Measurements from ENCODE around the gene VSIR.

VSIR gene

GRCh38 chr10:71735709-71736569, 37.4 kb downstream of the VSIR start:
- DNase-seq (ENCODE audit: extremely low read depth in 1 of 2, low read depth in 1 of 2), result peak in 1 of 2 donors; percentile 59

DNA sequence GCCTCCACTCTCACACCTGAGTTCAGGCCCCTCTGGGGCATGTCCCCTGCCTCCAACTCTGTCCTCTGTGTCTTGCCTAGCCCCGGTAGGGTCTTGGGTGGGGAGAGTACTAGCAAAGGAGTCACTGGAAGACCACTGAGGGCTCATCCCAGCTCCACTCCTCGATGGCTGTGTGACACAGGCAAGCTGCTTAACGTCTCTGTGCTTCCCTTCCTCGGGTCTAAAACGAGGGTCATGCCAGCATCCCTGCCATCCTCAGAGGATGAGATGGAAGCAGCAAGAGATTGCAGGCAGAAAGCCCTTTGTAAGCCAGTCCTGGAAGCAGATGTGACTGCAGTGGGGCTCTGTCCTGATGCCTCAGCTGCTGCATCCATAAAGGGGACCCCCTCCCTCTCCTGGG, 38.5 kb downstream of the VSIR start:
- no peak for DNase-seq (ENCODE audit: extremely low read depth in 1 of 2, low read depth in 1 of 2)

GRCh38 chr10:71731791-71732190, 41.5 kb downstream of the VSIR start:
- DNase-seq (ENCODE audit: extremely low read depth in 1 of 2, low read depth in 1 of 2), result no peak

- no peak for DNase-seq (ENCODE audit: extremely low read depth in 1 of 2, low read depth in 1 of 2)
Measured at GRCh38 chr10:71729161-71729636, 44.1 kb downstream of the VSIR start.

- DNase-seq (ENCODE audit: extremely low read depth in 1 of 2, low read depth in 1 of 2), result no peak
Measured at GRCh38 chr10:71727738-71728737, 45.3 kb downstream of the VSIR start.

- no peak for DNase-seq (ENCODE audit: extremely low read depth in 1 of 2, low read depth in 1 of 2)
Measured at GRCh38 chr10:71727105-71727737, 46.1 kb downstream of the VSIR start.

GRCh38 chr10:71726580-71727104, 46.7 kb downstream of the VSIR start:
- DNase-seq (ENCODE audit: extremely low read depth in 1 of 2, low read depth in 1 of 2), result peak in 1 of 2 donors; percentile 66

DNA sequence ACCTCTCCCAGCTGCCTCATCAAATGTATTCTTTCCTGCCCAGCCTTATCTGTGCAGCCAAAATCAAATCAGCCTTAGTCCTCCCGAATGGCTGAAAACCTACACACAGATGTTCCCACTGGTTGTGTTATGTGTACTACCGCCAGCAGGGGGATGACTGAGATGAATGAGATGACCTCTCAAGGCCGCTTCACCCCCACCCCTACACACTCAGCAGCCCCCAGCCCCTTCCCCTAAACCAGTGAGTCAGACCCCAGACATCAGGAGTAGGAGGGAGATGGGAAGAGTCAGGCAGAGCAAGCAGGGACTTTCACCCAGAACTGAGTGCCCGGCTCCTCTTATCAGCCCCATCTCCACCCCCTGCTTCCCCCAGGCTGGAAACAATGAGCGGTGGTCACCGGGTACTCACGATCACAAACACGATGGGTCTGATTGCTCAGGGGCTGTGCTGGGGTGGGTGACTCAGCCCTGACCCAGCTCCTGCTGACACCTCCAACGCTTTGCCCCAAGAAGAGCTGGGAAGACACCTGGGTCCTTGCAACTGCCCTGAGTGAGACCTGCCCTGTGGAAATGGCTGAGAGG, 47.2 kb downstream of the VSIR start:
- DNase-seq (ENCODE audit: extremely low read depth in 1 of 2, low read depth in 1 of 2), result peak; percentile 69 to 88

DNA sequence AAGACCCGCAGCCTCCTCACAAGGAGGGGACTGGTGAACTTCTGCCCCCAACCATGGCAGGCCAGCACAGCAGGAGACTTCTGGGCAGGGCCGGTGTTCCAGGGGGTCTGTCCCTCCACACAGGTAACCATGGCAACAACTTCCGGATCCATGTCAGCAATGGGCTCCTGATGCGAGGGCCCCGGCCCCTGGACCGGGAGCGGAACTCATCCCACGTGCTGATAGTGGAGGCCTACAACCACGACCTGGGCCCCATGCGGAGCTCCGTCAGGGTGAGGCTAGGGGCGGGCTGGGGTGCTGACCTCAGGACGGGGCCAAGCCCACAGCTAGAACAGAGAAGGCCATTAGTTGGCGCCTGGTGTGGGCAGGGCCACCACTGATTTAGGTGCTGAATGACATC, 48.1 kb downstream of the VSIR start:
- no peak for DNase-seq (ENCODE audit: extremely low read depth in 1 of 2, low read depth in 1 of 2)

GRCh38 chr10:71724539-71724938, 48.8 kb downstream of the VSIR start:
- DNase-seq (ENCODE audit: extremely low read depth in 1 of 2, low read depth in 1 of 2), result no peak

DNA sequence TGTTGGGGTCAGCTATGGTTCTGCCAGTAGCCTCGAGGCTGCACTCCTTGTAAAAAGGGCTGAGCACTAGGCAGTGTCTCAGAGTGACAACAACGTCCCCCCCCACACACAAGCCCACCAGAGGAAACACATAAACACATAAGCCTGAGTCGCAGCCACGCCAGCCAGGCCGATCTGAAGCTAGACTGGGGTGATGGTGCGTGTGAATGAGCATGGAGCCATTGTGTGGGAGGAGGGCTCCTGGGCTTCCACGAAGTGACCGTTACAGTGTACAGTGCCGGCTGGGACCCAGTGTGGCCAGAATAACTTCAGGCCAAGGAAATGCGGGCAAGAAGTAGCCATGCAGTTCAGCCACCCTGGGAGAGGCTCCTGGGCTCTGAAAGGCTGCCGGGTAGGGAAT, 50.0 kb downstream of the VSIR start:
- DNase-seq (ENCODE audit: extremely low read depth in 1 of 2, low read depth in 1 of 2), result no peak

GRCh38 chr10:71722849-71723248, 50.5 kb downstream of the VSIR start:
- no peak for DNase-seq (ENCODE audit: extremely low read depth in 1 of 2, low read depth in 1 of 2)

DNA sequence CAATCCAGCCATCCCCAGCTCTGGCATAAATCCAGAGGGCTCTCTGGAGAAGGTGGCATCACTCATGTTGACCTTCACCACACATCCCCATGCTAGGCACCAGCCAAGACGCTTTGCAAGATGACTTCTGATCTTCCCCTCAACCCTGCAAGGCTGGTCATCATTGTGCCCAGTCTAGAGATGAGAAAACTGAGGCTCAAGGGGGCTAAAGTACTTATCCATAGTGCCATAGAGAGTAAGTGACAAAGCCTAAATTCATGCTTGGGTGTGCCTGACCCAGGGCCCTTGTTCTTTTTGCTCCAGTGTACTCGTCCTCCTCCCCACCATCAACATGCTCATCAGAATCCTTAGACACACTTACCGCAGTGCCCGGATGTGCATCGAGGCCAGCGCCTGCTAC, 52.0 kb downstream of the VSIR start:
- DNase-seq (ENCODE audit: extremely low read depth in 1 of 2, low read depth in 1 of 2), result no peak

- DNase-seq (ENCODE audit: extremely low read depth in 1 of 2, low read depth in 1 of 2), result no peak
Measured at GRCh38 chr10:71720288-71720687, 53.0 kb downstream of the VSIR start.

- no peak for DNase-seq (ENCODE audit: extremely low read depth in 1 of 2, low read depth in 1 of 2)
Measured at GRCh38 chr10:71719464-71720201, 53.7 kb downstream of the VSIR start, which contains the start of gene C10orf105. Gene C10orf105, minus strand, starts transcription at chr10:71719778. Its CDS starts 3,441 bp downstream, at chr10:71716337.

GRCh38 chr10:71719042-71719441, 54.3 kb downstream of the VSIR start:
- DNase-seq (ENCODE audit: extremely low read depth in 1 of 2, low read depth in 1 of 2), result no peak

DNA sequence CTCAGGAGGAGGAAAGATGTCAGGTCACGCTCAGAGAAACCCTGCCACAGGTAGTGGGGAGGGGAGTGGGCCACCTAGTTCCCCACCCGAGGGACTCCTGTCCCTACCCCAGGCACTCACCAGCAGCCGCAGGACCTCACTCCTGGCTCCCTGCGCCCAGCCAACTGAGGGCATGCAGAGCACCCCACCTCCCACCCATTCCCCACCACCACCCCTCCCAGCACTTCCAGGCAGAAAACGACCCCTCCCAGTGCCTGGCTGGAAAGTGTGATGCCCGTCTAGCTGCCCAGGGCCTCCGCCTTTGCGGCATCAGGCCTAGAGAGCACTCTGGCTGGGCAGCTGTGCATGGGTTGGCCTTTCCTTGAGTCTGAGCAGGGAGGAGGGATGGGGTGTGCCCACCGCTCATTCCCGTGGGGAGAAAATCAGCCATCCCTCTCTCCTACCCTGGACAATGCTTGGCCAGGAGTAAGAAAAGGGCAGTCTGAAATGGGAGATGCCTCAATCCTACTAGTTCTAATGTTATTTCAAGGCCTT, 55.1 kb downstream of the VSIR start:
- no peak for DNase-seq (ENCODE audit: extremely low read depth in 1 of 2, low read depth in 1 of 2)

GRCh38 chr10:71717551-71717951, 55.8 kb downstream of the VSIR start:
- DNase-seq (ENCODE audit: extremely low read depth in 1 of 2, low read depth in 1 of 2), result no peak

DNA sequence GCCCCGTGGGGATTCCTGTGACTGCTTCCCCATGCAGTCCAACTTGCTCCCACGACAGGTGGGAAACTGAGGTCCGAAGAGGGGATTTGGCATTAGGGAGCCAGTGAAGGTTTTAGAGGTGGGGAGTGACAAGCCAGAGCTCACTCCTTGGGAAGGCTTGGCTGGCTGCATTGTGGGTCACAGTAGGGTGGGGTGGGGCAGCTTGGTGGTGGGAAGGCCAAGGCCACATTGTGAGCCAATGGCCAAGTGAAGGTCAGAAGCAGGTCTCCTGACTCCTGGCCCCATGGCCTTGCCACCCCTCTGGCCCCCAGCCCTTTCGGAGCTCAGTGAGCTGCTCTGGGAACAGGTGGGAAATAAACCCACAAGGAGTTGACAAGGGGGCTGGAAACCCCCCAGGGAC, 56.3 kb downstream of the VSIR start:
- no peak for DNase-seq (ENCODE audit: extremely low read depth in 1 of 2, low read depth in 1 of 2)
